ENCODE results near the gene MAFB. TPM values are rescaled to one million over a fixed set of nuclear protein-coding genes. Genes with fewer than 3 reads are reported as not detected.

MAFB gene
- total RNA-seq, 1 donor from 2014 or later: 6.1 TPM

GRCh38 chr20:40695214-40695613 is 6.2 kb upstream of the MAFB start:
- Mint-ChIP-seq H3K27ac (no peak overlapping the region), H3K36me3 (ENCODE audit: insufficient read depth) (no peaks in the 10 kb centered on the region), H3K4me1 (ENCODE audit: low read depth) (peaks cover 5% of the 10 kb centered on the region), H3K9me3 (ENCODE audit: low read depth) (no peaks in the 10 kb centered on the region), H3K4me3 (ENCODE audit: low read depth) (no peak overlapping the region), H3K27me3 (peaks cover 96% of the 10 kb centered on the region)
- TF ChIP-seq CTCF (IDR thresholded peaks at IDR 0.05; ENCODE audit: unreplicated experiment): no peak
- DNase-seq (ENCODE audit: low spot score, unreplicated experiment): no peak

GRCh38 chr20:40694246-40694645 is 5.2 kb upstream of the MAFB start:
- no peak for TF ChIP-seq CTCF (IDR thresholded peaks at IDR 0.05; ENCODE audit: unreplicated experiment)
- Mint-ChIP-seq H3K9me3 (ENCODE audit: low read depth) (no peaks in the 10 kb centered on the region), H3K27me3 (peaks cover 92% of the 10 kb centered on the region), H3K4me1 (ENCODE audit: low read depth) (peaks cover 5% of the 10 kb centered on the region), H3K36me3 (ENCODE audit: insufficient read depth) (no peaks in the 10 kb centered on the region), H3K27ac (no peak overlapping the region), H3K4me3 (ENCODE audit: low read depth) (no peak overlapping the region)
- DNase-seq (ENCODE audit: low spot score, unreplicated experiment): no peak

DNA sequence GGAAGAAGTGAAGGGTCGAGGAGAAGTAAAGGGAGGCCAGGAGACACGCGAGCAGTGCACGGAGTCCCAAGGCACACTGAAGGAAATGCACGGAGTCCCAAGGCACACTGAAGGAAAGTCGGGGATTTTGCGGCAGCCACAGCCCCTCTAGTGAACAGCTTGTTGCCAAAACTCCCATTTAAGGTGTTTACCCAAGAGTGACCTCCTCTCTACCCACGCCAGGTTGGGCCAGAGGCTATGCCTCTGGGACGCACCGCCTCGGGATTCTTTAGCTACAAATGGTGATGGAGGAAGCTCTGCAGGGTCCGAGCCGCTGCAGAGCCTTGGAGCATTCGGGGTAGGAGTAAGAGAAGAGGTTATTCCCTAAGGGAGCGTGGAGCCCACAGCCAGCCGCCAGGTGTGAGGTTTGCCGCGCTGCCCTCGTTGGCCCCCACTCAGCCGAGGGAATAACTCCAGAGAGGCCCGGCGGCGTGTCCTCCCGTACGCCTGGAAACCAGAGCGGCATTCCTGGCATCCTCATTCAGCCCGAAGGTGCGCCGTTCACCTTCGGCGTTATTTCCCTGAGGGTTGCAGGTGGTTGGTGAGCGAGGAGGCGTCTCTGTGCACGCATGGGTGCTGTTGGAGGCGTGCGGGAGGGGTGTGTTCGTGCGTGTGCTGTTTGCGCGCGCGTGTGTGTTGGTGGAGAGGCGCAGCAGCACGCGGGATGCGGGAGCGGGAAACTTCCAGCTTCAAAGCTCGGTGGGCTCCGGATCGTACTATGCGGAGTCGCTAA is 3.4 kb upstream of the MAFB start:
- Mint-ChIP-seq H3K36me3 (ENCODE audit: insufficient read depth) (no peaks in the 10 kb centered on the region), H3K27ac (no peak overlapping the region), H3K27me3 (peaks cover 85% of the 10 kb centered on the region), H3K4me1 (ENCODE audit: low read depth) (peaks cover 9% of the 10 kb centered on the region), H3K4me3 (ENCODE audit: low read depth) (no peak overlapping the region), H3K9me3 (ENCODE audit: low read depth) (no peaks in the 10 kb centered on the region)
- no peak for TF ChIP-seq CTCF (IDR thresholded peaks at IDR 0.05; ENCODE audit: unreplicated experiment)
- no peak for DNase-seq (ENCODE audit: low spot score, unreplicated experiment)

DNA sequence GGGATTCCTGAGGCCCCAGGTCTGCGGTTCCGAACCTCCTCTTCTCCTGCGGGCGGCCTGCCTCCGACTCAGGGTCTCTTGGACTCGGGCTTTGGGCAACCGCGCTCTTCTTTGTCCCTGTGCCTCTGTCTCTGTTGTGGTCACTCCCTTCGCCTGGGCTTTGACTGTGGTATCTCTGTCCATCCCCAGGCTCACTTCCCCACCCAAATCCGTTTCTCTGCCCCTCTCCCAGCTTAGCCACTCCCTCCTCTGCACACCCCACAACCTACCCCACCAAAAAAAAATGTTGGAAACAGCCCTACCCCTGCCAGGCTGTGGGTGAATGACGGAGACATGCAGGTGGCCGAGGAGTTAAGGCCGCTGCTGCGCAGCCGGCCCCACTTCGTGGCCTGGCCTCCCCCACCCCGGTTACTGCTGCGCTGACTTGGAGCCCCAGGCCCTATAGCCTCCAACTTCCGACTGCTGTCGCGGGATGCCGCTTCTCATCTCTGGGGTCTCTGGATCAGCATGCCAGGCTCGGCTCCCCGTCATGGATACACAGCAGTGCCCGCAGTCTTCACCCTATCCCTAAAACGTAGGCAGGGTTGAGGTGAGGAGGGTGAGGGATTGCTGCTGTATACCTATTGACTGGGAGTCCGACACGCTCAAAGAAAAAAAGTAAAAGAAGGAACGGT is 2.7 kb upstream of the MAFB start:
- Mint-ChIP-seq H3K36me3 (ENCODE audit: insufficient read depth) (no peaks in the 10 kb centered on the region), H3K27me3 (peaks cover 85% of the 10 kb centered on the region), H3K4me1 (ENCODE audit: low read depth) (peaks cover 13% of the 10 kb centered on the region), H3K9me3 (ENCODE audit: low read depth) (no peaks in the 10 kb centered on the region), H3K27ac (peak overlapping the region; percentile 49), H3K4me3 (ENCODE audit: low read depth) (no peak overlapping the region)
- DNase-seq (ENCODE audit: low spot score, unreplicated experiment): no peak
- TF ChIP-seq CTCF (IDR thresholded peaks at IDR 0.05; ENCODE audit: unreplicated experiment): no peak

GRCh38 chr20:40690836-40691565 is 2.0 kb upstream of the MAFB start:
- no peaks in the 10 kb centered on the region for H3K36me3 Mint-ChIP-seq (ENCODE audit: insufficient read depth)
- H3K4me1 Mint-ChIP-seq (ENCODE audit: low read depth): peaks cover 15% of the 10 kb centered on the region
- no peak for TF ChIP-seq CTCF (IDR thresholded peaks at IDR 0.05; ENCODE audit: unreplicated experiment)
- no peak for DNase-seq (ENCODE audit: low spot score, unreplicated experiment)
- H3K9me3 Mint-ChIP-seq (ENCODE audit: low read depth): no peaks in the 10 kb centered on the region
- peak overlapping the region; percentile 78 for H3K4me3 Mint-ChIP-seq (ENCODE audit: low read depth)
- no peak overlapping the region for H3K27ac Mint-ChIP-seq
- H3K27me3 Mint-ChIP-seq: peaks cover 85% of the 10 kb centered on the region

Measured in progenitor cell of endocrine pancreas (in vitro differentiated cells).